ENCODE results near the gene EZR.

DNA sequence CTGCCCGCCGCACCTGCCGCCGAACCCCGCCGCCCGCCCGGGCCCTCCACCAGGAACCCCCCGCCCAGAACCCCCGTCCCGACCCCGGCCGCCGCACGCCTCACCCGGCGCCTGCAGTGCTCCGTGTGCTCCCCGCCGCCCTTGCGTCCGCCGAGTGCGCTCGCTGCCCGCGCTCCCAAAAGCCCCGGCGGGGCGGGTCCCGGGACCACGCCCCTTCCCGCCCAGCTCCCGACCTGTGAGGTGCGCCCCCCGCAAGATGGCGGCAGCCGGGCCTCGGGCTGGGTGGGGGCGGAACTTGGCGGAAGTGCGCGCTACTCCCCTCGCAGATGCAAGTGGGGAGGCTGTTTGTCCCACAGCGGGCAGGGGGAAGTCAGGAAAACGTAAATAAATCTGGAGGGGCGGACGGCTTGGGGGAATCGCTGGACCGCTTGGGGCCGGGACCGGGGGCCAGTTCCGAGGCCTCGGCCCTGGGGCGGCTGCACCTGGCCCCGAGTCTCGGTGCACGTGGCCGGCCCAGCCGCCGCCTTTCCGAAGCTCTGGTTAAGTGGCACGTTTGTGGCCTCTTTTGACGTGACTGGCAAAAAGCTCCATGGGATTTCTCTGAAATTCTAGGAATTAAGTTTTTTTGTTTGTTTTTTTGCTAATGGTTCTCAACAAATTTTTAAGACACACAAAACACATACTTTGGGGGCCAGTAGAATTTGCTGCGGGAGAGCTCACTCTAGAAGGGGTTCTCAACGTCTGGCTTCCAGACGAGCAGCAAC is at the start of gene EZR:
- TF ChIP-seq GATA3 (IDR thresholded peaks at IDR 0.05; ENCODE audit: low read depth, low read length) (no peak), GATA2 (IDR thresholded peaks at IDR 0.05; ENCODE audit: low read depth, low read length) (no peak)

All from SH-SY5Y (cell line).